B cell (primary cell): ENCODE data around the gene MAD2L1BP. TPM values are rescaled to one million over a fixed set of nuclear protein-coding genes. Genes with fewer than 3 reads are reported as not detected.
"Not testable (repeated sequence)": the region's sequence is repeated elsewhere in the genome, so short reads cannot be mapped to it uniquely, and the experiment has no call there.

Experiments used
- ATAC-seq: fragments of 200-7000 bp; cut with Tn5 transposase; one replicate; pipeline ENCODE4 v1.10.0; 2021; ENCODE audit warnings: low read depth, mild to moderate bottlenecking, moderate number of reproducible peaks, moderate library complexity
- CTCF ChIA-PET: fragments of 350-600 bp; sonication (Branson Sonifier 250); formaldehyde crosslinking; loops from one replicate; lab custom pipeline; 2021; ENCODE audit warnings: antibody characterized with exemption, inconsistent platforms; lab: Charles Lee
- POLR2A ChIA-PET: fragments of 350-600 bp; sonication (Branson Sonifier 250); formaldehyde crosslinking; loops from one replicate; lab custom pipeline; 2021; ENCODE audit warnings: antibody characterized with exemption; lab: Charles Lee
- DNase-seq: peaks from one replicate; pipeline ENCODE4 v3.0.0; 2013
- H2AFZ ChIP-seq: 2 replicates; pipeline ENCODE4 v1.6.1; 2012; ENCODE audit warnings: mild to moderate bottlenecking, low read depth, low read length; ENCODE audit not compliant: insufficient read depth, poor library complexity, severe bottlenecking
- H3K27ac ChIP-seq, 2 donors: 1 replicate in 1 of 2; 2 replicates in 1 of 2; pipeline ENCODE4 v1.5.1; 2012 to 2013; ENCODE audit warnings: low read length in 2 of 2, mild to moderate bottlenecking in 2 of 2, moderate library complexity in 1 of 2
- H3K27me3 ChIP-seq, 4 experiments: fragments of 200-600 bp in 1 of 4; sonication (generic) in 1 of 4; replicated peaks in 1 of 4; 1 replicate in 2 of 4; 2 replicates in 2 of 4; pipeline versions ENCODE4 v1.6.1 to v1.7.0; 2013 to 2016; ENCODE audit warnings: low read length in 3 of 4, mild to moderate bottlenecking in 2 of 4, mixed read lengths in 1 of 4, moderate library complexity in 1 of 4; ENCODE audit not compliant: insufficient read depth in 4 of 4, control insufficient read depth in 3 of 4; ENCODE audit errors: control extremely low read depth in 1 of 4
- H3K36me3 ChIP-seq, 2 experiments: replicated peaks in 1 of 2; 1 replicate in 1 of 2; 2 replicates in 1 of 2; pipeline versions ENCODE4 v1.6.1 to v1.7.1; 2013; ENCODE audit warnings: low read length in 1 of 2; ENCODE audit not compliant: insufficient read depth in 2 of 2, control insufficient read depth in 1 of 2; ENCODE audit errors: control extremely low read depth in 1 of 2, extremely low read depth in 1 of 2
- H3K4me1 ChIP-seq, 2 donors: fragments of 200-600 bp in 1 of 2; sonication (generic) in 1 of 2; 1 replicate in 1 of 2; 2 replicates in 1 of 2; pipeline versions ENCODE4 v1.5.1 to v1.6.1; 2013 to 2017; ENCODE audit warnings: low read length in 2 of 2; ENCODE audit not compliant: control insufficient read depth in 2 of 2, insufficient read depth in 2 of 2
- H3K4me2 ChIP-seq: replicated peaks from 2 replicates; pipeline ENCODE3; 2012; ENCODE audit warnings: mild to moderate bottlenecking, low read depth, low read length; ENCODE audit not compliant: poor library complexity, severe bottlenecking
- H3K4me3 ChIP-seq, 5 experiments: fragments of 200-600 bp in 1 of 5; sonication (generic) in 1 of 5; 1 replicate in 3 of 5; 2 replicates in 2 of 5; pipeline versions ENCODE4 v1.5.1 to v1.7.0; 2011 to 2016; ENCODE audit warnings: low read length in 4 of 5, mild to moderate bottlenecking in 4 of 5, low read depth in 2 of 5, control low read depth in 1 of 5, moderate library complexity in 1 of 5; ENCODE audit not compliant: insufficient read depth in 1 of 5; ENCODE audit errors: control extremely low read depth in 1 of 5, extremely low read depth in 1 of 5
- H3K79me2 ChIP-seq: fragments of 200-600 bp; sonication (generic); one replicate; pipeline ENCODE4 v1.6.0; 2016; ENCODE audit warnings: low read length; ENCODE audit not compliant: control insufficient read depth, insufficient read depth
- H3K9ac ChIP-seq: fragments of 200-600 bp; sonication (generic); 2 replicates; pipeline ENCODE4 v1.6.1; 2017; ENCODE audit warnings: mild to moderate bottlenecking, low read length, moderate library complexity
- H3K9me3 ChIP-seq, 3 donors: one replicate each; pipeline versions ENCODE4 v1.6.1 to v1.7.1; 2013; ENCODE audit warnings: low read length in 2 of 3; ENCODE audit not compliant: control insufficient read depth in 2 of 3, insufficient read depth in 1 of 3; ENCODE audit errors: control extremely low read depth in 1 of 3
- H4K20me1 ChIP-seq: 2 replicates; pipeline ENCODE4 v1.6.0; 2012; ENCODE audit warnings: mild to moderate bottlenecking, low read length; ENCODE audit not compliant: insufficient read depth, control insufficient read depth, poor library complexity, severe bottlenecking
- H3K27ac Mint-ChIP-seq: one replicate; pipeline ENCODE4 v1.8.0; 2021; ENCODE audit warnings: mixed read lengths
- H3K27me3 Mint-ChIP-seq: one replicate; pipeline ENCODE4 v1.8.0; 2021; ENCODE audit warnings: mixed read lengths
- H3K4me1 Mint-ChIP-seq: one replicate; pipeline ENCODE4 v1.8.0; 2021; ENCODE audit warnings: mixed read lengths
- H3K4me3 Mint-ChIP-seq: one replicate; pipeline ENCODE4 v1.8.0; 2021; ENCODE audit warnings: mixed read lengths
- H3K9me3 Mint-ChIP-seq: one replicate; pipeline ENCODE4 v1.8.0; 2022; ENCODE audit warnings: mixed read lengths; ENCODE audit not compliant: insufficient read depth
- CTCF ChIP-seq: fragments of 200-600 bp; IDR thresholded peaks from one replicate; pipeline ENCODE4 v1.8.0; 2022; ENCODE audit warnings: antibody characterized with exemption, mild to moderate bottlenecking
- EZH2 ChIP-seq: IDR thresholded peaks from 2 replicates; pipeline ENCODE4 v1.6.1; 2012; ENCODE audit warnings: borderline replicate concordance, low read depth, mild to moderate bottlenecking, moderate library complexity, low read length; ENCODE audit not compliant: insufficient read depth, poor library complexity, severe bottlenecking
- WGBS: methylation state at CpG from one replicate; pipeline ENCODE4 v1.1.5; 2013; ENCODE audit warnings: missing lambda C conversion rate; ENCODE audit not compliant: insufficient coverage; 5-methylcytosine and 5-hydroxymethylcytosine counted together
- intact Hi-C: fragments of 100-400 bp; cut with micrococcal nuclease; formaldehyde crosslinking; loops from one replicate; pipeline ENCODE4 v1.10.0; 2022
- polyA plus RNA-seq: library from polyadenylated mRNA; depleted of rRNA; stranded (reverse); fragments of >200 nt; gene quantifications from 2 replicates; pipeline ENCODE4 v1.2.3, GENCODE V29; 2012
- total RNA-seq, 2 donors: library from RNA; stranded (reverse); fragments of 120-200 nt in 1 of 2; gene quantifications; 1 replicate in 1 of 2; 2 replicates in 1 of 2; pipeline versions ENCODE4 v1.2.3 to v1.2.4, GENCODE V29; 2013 to 2022

Gene MAD2L1BP
- total and polyA plus RNA-seq, 2 donors (not counting 1 experiment from before 2014, with no cell fraction given), result 32.7 to 35.4 TPM

- Mint-ChIP-seq H3K4me3 (peak overlapping the region; percentile 41), H3K27ac (peak overlapping the region; percentile 21), H3K4me1 (peaks cover 44% of the 10 kb centered on the region), H3K27me3 (no peaks in the 10 kb centered on the region), H3K9me3 (no peaks in the 10 kb centered on the region)
- 100% methylated on average over 1 of the region's 1 CpG for WGBS
- ChIA-PET POLR2A (interaction anchor here (0.6 to 1.4 kb wide), 3 partner anchors 28 to 80 kb away, joined by 3 to 6 read pairs (median 4); no protein-coding TSS in a partner anchor), CTCF (interaction anchor here (0.6 to 2.5 kb wide), 3 partner anchors 27 to 1586 kb away, joined by 3 to 13 read pairs (median 3); no protein-coding TSS in a partner anchor)
- TF ChIP-seq EZH2 (no peak), CTCF (no peak)
- ATAC-seq, result no peak
- peaks cover 0 to 9% of the 10 kb centered on the region in 2 experiments for H3K36me3 ChIP-seq
- no peak overlapping the region for H3K9ac ChIP-seq
- peaks cover 31% of the 10 kb centered on the region for H3K79me2 ChIP-seq
- no peaks in the 10 kb centered on the region for H3K27me3 ChIP-seq
- peaks cover 0 to 3% (median 0%) of the 10 kb centered on the region in 3 donors for H3K9me3 ChIP-seq
- H3K4me3 ChIP-seq, result no peak overlapping the region
- H3K27ac ChIP-seq, result peak overlapping the region in 1 of 2 donors; percentile 32
- H4K20me1 ChIP-seq, result peaks cover 3% of the 10 kb centered on the region
- H2AFZ ChIP-seq, result no peak overlapping the region
- peaks cover 28 to 44% of the 10 kb centered on the region in 2 donors for H3K4me1 ChIP-seq
- H3K4me2 ChIP-seq, result no peak overlapping the region
- DNase-seq, result no peak
- intact Hi-C loops, result no loop called here
Observed at GRCh38 chr6:43630980-43631619, 4.5 kb upstream of the MAD2L1BP start.

- H3K9me3 Mint-ChIP-seq, H3K27ac Mint-ChIP-seq, H3K9me3 ChIP-seq, H3K27me3 ChIP-seq, H3K27me3 Mint-ChIP-seq, DNase-seq, H3K27ac ChIP-seq, H2AFZ ChIP-seq, H3K4me3 ChIP-seq, H3K4me3 Mint-ChIP-seq, H3K9ac ChIP-seq, H3K36me3 ChIP-seq, H3K4me2 ChIP-seq, ATAC-seq, CTCF ChIA-PET, intact Hi-C loops, H4K20me1 ChIP-seq: not testable (repeated sequence)
- POLR2A ChIA-PET, result interaction anchor here (0.7 kb wide), 3 partner anchors 13 to 337 kb away, joined by 4 to 6 read pairs (median 5); no protein-coding TSS in a partner anchor
- WGBS, result 100% methylated on average over 3 of the region's 7 CpGs
- Histone ChIP-seq H3K79me2 (peaks cover 37% of the 10 kb centered on the region), H3K4me1 (peaks cover 21 to 50% of the 10 kb centered on the region in 2 donors)
- peaks cover 38% of the 10 kb centered on the region for H3K4me1 Mint-ChIP-seq
Observed at GRCh38 chr6:43633002-43633401, 2.6 kb upstream of the MAD2L1BP start.
